ENCODE results near the gene GALNT7. TPM values are rescaled to one million over a fixed set of nuclear protein-coding genes. Genes with fewer than 3 reads are reported as not detected.

The GALNT7 gene
- total and polyA plus RNA-seq, 4 donors: 0.65 to 13.0 (median 2.1) TPM

GRCh38 chr4:173371292-173372192 lies 202.9 kb downstream of the GALNT7 start:
- Histone ChIP-seq H3K9me3 (ENCODE audit: control insufficient read depth in 4 of 4, low read length in 3 of 4) (no peaks in the 10 kb centered on the region), H3K4me3 (ENCODE audit: low read depth in 1 of 3, low read length in 3 of 3) (peak overlapping the region; percentile 84 to 99 (median 89)), H3K9ac (ENCODE audit: low read depth in 1 of 2, low read length in 2 of 2) (peak overlapping the region; percentile 75 to 92), H3K36me3 (ENCODE audit: control insufficient read depth in 4 of 4, insufficient read depth in 3 of 4, low read depth in 1 of 4, low read length in 3 of 4) (no peaks in the 10 kb centered on the region), H3K4me1 (ENCODE audit: control insufficient read depth in 4 of 4, insufficient read depth in 4 of 4, low read length in 3 of 4) (peaks cover 0 to 7% (median 3%) of the 10 kb centered on the region in 4 donors), H3K27ac (ENCODE audit: low read depth in 1 of 2, low read length in 2 of 2) (peak overlapping the region; percentile 86 to 97), H3K27me3 (ENCODE audit: control insufficient read depth in 4 of 4, insufficient read depth in 4 of 4, low read length in 3 of 4) (no peaks in the 10 kb centered on the region)
- under 1% methylated on average over 68 of the region's 68 CpGs for WGBS
- TF ChIP-seq HNF4A (conservative IDR thresholded peaks at IDR 0.05): no peak
- TF ChIP-seq YY1 (IDR thresholded peaks at IDR 0.05): peak; percentile 80
- TF ChIP-seq CTCF (IDR thresholded peaks at IDR 0.05; ENCODE audit: low read depth, low read length, missing input control): no peak
- no peak for TF ChIP-seq GABPA (IDR thresholded peaks at IDR 0.05 in 1 of 2, conservative IDR thresholded peaks at IDR 0.05 in 1 of 2)
- TF ChIP-seq, protein P1, sequence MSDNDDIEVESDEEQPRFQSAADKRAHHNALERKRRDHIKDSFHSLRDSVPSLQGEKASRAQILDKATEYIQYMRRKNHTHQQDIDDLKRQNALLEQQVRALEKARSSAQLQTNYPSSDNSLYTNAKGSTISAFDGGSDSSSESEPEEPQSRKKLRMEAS (IDR thresholded peaks at IDR 0.05): no peak
- TF ChIP-seq RAD21 (IDR thresholded peaks at IDR 0.05): no peak
- peak; percentile 72 for TF ChIP-seq REST (IDR thresholded peaks at IDR 0.05)
- peak; percentile 71 for DNase-seq (ENCODE audit: low spot score)

Small RNA genes within 50 kb of the gene (small RNA-seq; reads per million reads assigned to genes)
- gene MIR548T (not detected), gene RN7SL253P (not detected)

Other genes starting within 250 kb of the GALNT7 start
- gene HMGB2, start 165.5 kb downstream of the GALNT7 start, total RNA-seq: 100 to 1,000 TPM in 1 of 2 donors, 1 to 10 TPM in 1; 7.2 to 271 TPM
- 10 to 100 TPM; 12.3 to 21.4 TPM for gene HMGB2, start 165.5 kb downstream of the GALNT7 start, polyA plus RNA-seq
- gene SAP30, start 202.1 kb downstream of the GALNT7 start, total RNA-seq: 1 to 10 TPM; 3.6 to 10.0 TPM
- 1 to 10 TPM; 1.3 to 3.7 TPM for gene SAP30, start 202.1 kb downstream of the GALNT7 start, polyA plus RNA-seq
- gene SCRG1, start 230.3 kb downstream of the GALNT7 start, total RNA-seq: under 1 TPM in 1 of 2 donors, not detected in 1; under 0.01 TPM
- under 1 TPM; 0.01 to 0.46 TPM for gene SCRG1, start 230.3 kb downstream of the GALNT7 start, polyA plus RNA-seq